CD4-positive, CD25-positive, alpha-beta regulatory T cell (primary cell): ENCODE measurements around the gene TTLL5. TPM values are rescaled to one million over a fixed set of nuclear protein-coding genes. Genes with fewer than 3 reads are reported as not detected.
A peak's percentile ranks its signal among the peaks of the same experiment; 100 is the strongest.

ENCODE experiments used
- ATAC-seq, 2 donors: fragments of 150-1000 bp; cut with Tn5 transposase; one replicate each; pipeline ENCODE4 v1.10.0; 2021; ENCODE audit warnings: low read depth in 2 of 2, moderate number of reproducible peaks in 2 of 2, moderate library complexity in 1 of 2
- DNase-seq, 3 donors: peaks; one replicate each; pipeline versions ENCODE4 v3.0.0 to v3.0.0-alpha.2; 2012 to 2022; ENCODE audit warnings: mixed read lengths in 1 of 3
- H3K27ac ChIP-seq: one replicate; pipeline ENCODE4 v1.7.0; 2013; ENCODE audit warnings: mild to moderate bottlenecking, low read length; ENCODE audit not compliant: insufficient read depth, poor library complexity, severe bottlenecking
- H3K27me3 ChIP-seq: one replicate; pipeline ENCODE4 v1.7.0; 2013; ENCODE audit warnings: low read length; ENCODE audit not compliant: control insufficient read depth, insufficient read depth
- H3K36me3 ChIP-seq: one replicate; pipeline ENCODE4 v1.7.0; 2013; ENCODE audit warnings: mild to moderate bottlenecking, low read length, moderate library complexity; ENCODE audit not compliant: control insufficient read depth, insufficient read depth
- H3K4me1 ChIP-seq: 2 replicates; pipeline ENCODE4 v1.7.0; 2013; ENCODE audit warnings: mild to moderate bottlenecking, low read length; ENCODE audit not compliant: insufficient read depth, control insufficient read depth, poor library complexity, severe bottlenecking
- H3K4me3 ChIP-seq: one replicate; pipeline ENCODE4 v1.7.0; 2013; ENCODE audit warnings: low read depth, mild to moderate bottlenecking, low read length, moderate library complexity
- H3K9me3 ChIP-seq, 2 experiments: 1 replicate in 1 of 2; 2 replicates in 1 of 2; pipeline ENCODE4 v1.7.0; 2013; ENCODE audit warnings: low read length in 2 of 2, mild to moderate bottlenecking in 1 of 2, moderate library complexity in 1 of 2; ENCODE audit not compliant: control insufficient read depth in 2 of 2
- H3K27ac Mint-ChIP-seq, 3 donors: one replicate each; pipeline ENCODE4 v1.8.0; 2020 to 2022; ENCODE audit warnings: mild to moderate bottlenecking in 3 of 3, mixed read lengths in 3 of 3, moderate library complexity in 2 of 3
- H3K27me3 Mint-ChIP-seq: one replicate; pipeline ENCODE4 v1.8.0; 2022; ENCODE audit warnings: mild to moderate bottlenecking, mixed read lengths
- H3K36me3 Mint-ChIP-seq: one replicate; pipeline ENCODE4 v1.8.0; 2020; ENCODE audit warnings: mixed read lengths
- H3K4me1 Mint-ChIP-seq, 4 donors: one replicate each; pipeline ENCODE4 v1.8.0; 2020 to 2022; ENCODE audit warnings: mixed read lengths in 4 of 4, mild to moderate bottlenecking in 1 of 4
- H3K4me3 Mint-ChIP-seq, 4 donors: one replicate each; pipeline ENCODE4 v1.8.0; 2020 to 2022; ENCODE audit warnings: mild to moderate bottlenecking in 4 of 4, mixed read lengths in 4 of 4, moderate library complexity in 3 of 4
- H3K9me3 Mint-ChIP-seq, 7 donors: one replicate each; pipeline ENCODE4 v1.8.0; 2020 to 2022; ENCODE audit warnings: mixed read lengths in 7 of 7, mild to moderate bottlenecking in 3 of 7, moderate library complexity in 2 of 7
- polyA plus RNA-seq, 4 donors: library from polyadenylated mRNA; unstranded; fragments of 300-500 nt; fragmentation: Illumina TruSeq; gene quantifications; one replicate each; pipeline ENCODE4 v1.2.3, GENCODE V29; 2021
- total RNA-seq: library from RNA; stranded (reverse); gene quantifications from one replicate; pipeline ENCODE4 v1.2.3, GENCODE V29; 2022

TTLL5 gene
- total and polyA plus RNA-seq, 5 donors from 2014 or later: 4.9 to 39.2 (median 8.7) TPM

DNA sequence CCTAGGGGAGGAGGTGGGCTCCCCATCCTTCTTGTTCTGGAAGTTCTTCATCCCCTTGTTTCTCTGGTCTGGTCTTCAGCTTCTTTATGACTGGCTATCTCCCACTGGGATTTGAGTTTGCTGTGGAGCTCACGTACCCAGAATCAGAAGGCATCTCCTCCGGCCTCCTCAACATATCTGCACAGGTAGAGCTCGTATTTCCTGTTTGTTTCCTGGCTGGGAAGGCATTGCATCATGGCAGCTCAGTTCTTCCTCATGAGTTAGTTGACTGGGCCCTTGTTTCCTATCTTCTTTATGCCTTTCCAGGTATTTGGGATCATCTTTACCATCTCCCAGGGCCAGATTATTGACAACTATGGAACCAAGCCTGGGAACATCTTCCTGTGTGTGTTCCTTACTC, 20.2 kb upstream of the TTLL5 start:
- Histone ChIP-seq H3K36me3 (peaks cover 11% of the 10 kb centered on the region), H3K27ac (no peak overlapping the region), H3K4me3 (no peak overlapping the region), H3K9me3 (no peaks in the 10 kb centered on the region), H3K27me3 (no peaks in the 10 kb centered on the region), H3K4me1 (no peaks in the 10 kb centered on the region)
- Mint-ChIP-seq H3K4me1 (peaks cover 0 to 2% (median 0%) of the 10 kb centered on the region in 4 donors), H3K4me3 (no peak overlapping the region), H3K27ac (no peak overlapping the region), H3K9me3 (no peaks in the 10 kb centered on the region), H3K27me3 (no peaks in the 10 kb centered on the region), H3K36me3 (peaks cover 53% of the 10 kb centered on the region)
- no peak for ATAC-seq
- DNase-seq: no peak

DNA sequence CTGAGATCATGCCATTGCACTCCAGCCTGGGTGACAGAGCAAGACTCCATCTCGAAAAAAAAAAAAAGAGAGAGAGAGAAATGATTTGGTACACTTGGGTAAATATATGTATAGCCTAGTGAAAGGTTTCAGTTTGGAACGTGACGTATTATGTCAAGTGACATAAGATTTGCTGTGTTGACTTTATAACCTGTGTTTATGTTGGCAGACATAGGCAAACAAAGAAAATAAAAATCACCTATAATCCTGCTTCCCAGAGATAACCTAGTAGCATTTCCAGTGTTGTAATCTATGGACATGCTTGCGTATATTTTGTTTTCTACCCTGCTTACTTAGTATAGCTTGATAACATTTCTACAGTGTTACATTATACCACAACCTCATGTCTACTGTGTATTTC, 17.1 kb upstream of the TTLL5 start:
- H3K4me3 ChIP-seq: no peak overlapping the region
- H3K27me3 ChIP-seq: no peaks in the 10 kb centered on the region
- ATAC-seq: no peak
- Mint-ChIP-seq H3K27ac (no peak overlapping the region), H3K9me3 (no peaks in the 10 kb centered on the region), H3K27me3 (no peaks in the 10 kb centered on the region), H3K4me3 (no peak overlapping the region), H3K36me3 (peaks cover 54% of the 10 kb centered on the region), H3K4me1 (no peaks in the 10 kb centered on the region)
- no peaks in the 10 kb centered on the region for H3K4me1 ChIP-seq
- H3K9me3 ChIP-seq: no peaks in the 10 kb centered on the region
- no peak overlapping the region for H3K27ac ChIP-seq
- H3K36me3 ChIP-seq: peaks cover 24% of the 10 kb centered on the region
- no peak for DNase-seq

DNA sequence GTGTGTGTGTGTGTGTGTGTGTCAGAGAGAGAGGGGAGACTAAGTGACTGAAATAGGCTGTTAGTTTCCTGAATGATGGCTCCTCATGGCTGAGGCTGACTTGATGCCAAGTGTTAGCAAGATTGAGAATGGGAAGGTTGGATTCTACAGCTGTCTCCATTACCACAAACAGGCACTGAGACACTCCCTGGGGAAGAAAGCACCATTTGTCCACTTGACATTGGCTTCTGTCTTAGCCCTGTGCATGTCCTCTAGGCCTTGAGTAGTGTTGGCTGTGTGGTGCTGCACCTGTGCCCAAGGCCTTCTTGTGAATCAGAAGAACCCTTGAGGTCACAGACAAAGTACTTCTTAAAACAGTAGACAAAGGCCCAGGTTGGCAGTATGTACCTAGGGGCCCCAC, 16.0 kb upstream of the TTLL5 start:
- no peaks in the 10 kb centered on the region for H3K9me3 ChIP-seq
- H3K4me1 Mint-ChIP-seq: no peaks in the 10 kb centered on the region
- H3K27me3 ChIP-seq: no peaks in the 10 kb centered on the region
- no peaks in the 10 kb centered on the region for H3K27me3 Mint-ChIP-seq
- no peak overlapping the region for H3K4me3 ChIP-seq
- peak overlapping the region in 1 of 3 donors; percentile 67 for H3K27ac Mint-ChIP-seq
- no peak overlapping the region for H3K4me3 Mint-ChIP-seq
- H3K36me3 Mint-ChIP-seq: peaks cover 52% of the 10 kb centered on the region
- peaks cover 34% of the 10 kb centered on the region for H3K36me3 ChIP-seq
- no peak overlapping the region for H3K27ac ChIP-seq
- H3K9me3 Mint-ChIP-seq: no peaks in the 10 kb centered on the region
- ATAC-seq (no peak), DNase-seq (no peak)
- H3K4me1 ChIP-seq: no peaks in the 10 kb centered on the region

DNA sequence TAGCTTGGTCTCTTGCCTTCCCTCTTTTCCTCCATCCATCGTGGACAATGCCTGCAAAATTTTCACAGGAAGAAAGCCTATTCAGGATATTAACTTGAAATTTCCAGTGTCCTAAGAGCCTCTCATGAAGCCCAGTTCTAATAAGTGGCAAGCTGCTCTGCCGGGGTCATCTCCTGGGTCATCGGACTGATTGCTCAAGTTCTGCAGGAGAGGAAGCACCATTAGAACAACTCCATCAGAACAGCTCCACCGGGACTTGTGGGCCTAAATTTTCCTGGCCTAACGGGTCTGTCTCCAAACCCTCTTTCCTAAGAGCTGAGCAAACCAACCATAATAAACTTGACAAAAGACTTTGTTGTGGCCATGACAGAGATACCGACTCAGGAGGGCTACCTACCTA, 14.3 kb upstream of the TTLL5 start:
- DNase-seq: no peak
- peaks cover 47% of the 10 kb centered on the region for H3K36me3 ChIP-seq
- no peaks in the 10 kb centered on the region for H3K4me1 ChIP-seq
- H3K27ac ChIP-seq: no peak overlapping the region
- no peak overlapping the region for H3K27ac Mint-ChIP-seq
- H3K4me3 ChIP-seq: no peak overlapping the region
- H3K36me3 Mint-ChIP-seq: peaks cover 54% of the 10 kb centered on the region
- no peaks in the 10 kb centered on the region for H3K9me3 Mint-ChIP-seq
- no peaks in the 10 kb centered on the region for H3K4me1 Mint-ChIP-seq
- H3K9me3 ChIP-seq: no peaks in the 10 kb centered on the region
- ATAC-seq: no peak
- no peak overlapping the region for H3K4me3 Mint-ChIP-seq
- H3K27me3 Mint-ChIP-seq: no peaks in the 10 kb centered on the region
- no peaks in the 10 kb centered on the region for H3K27me3 ChIP-seq

GRCh38 chr14:75647640-75648039, 13.4 kb upstream of the TTLL5 start:
- Histone ChIP-seq H3K9me3 (no peaks in the 10 kb centered on the region), H3K27me3 (no peaks in the 10 kb centered on the region), H3K27ac (no peak overlapping the region), H3K36me3 (peaks cover 51% of the 10 kb centered on the region), H3K4me3 (no peak overlapping the region), H3K4me1 (no peaks in the 10 kb centered on the region)
- no peaks in the 10 kb centered on the region for H3K4me1 Mint-ChIP-seq
- H3K27ac Mint-ChIP-seq: peak overlapping the region in 1 of 3 donors; percentile 79
- H3K27me3 Mint-ChIP-seq: no peaks in the 10 kb centered on the region
- no peaks in the 10 kb centered on the region for H3K9me3 Mint-ChIP-seq
- DNase-seq (no peak), ATAC-seq (no peak)
- H3K36me3 Mint-ChIP-seq: peaks cover 53% of the 10 kb centered on the region
- H3K4me3 Mint-ChIP-seq: no peak overlapping the region

- no peak overlapping the region for H3K4me3 ChIP-seq
- no peaks in the 10 kb centered on the region for H3K27me3 ChIP-seq
- H3K4me3 Mint-ChIP-seq: no peak overlapping the region
- no peak for ATAC-seq
- H3K9me3 Mint-ChIP-seq: no peaks in the 10 kb centered on the region
- no peak for DNase-seq
- no peak overlapping the region for H3K27ac ChIP-seq
- no peaks in the 10 kb centered on the region for H3K27me3 Mint-ChIP-seq
- H3K27ac Mint-ChIP-seq: no peak overlapping the region
- H3K9me3 ChIP-seq: no peaks in the 10 kb centered on the region
- H3K4me1 Mint-ChIP-seq: no peaks in the 10 kb centered on the region
- no peaks in the 10 kb centered on the region for H3K4me1 ChIP-seq
- peaks cover 51% of the 10 kb centered on the region for H3K36me3 Mint-ChIP-seq
- peaks cover 53% of the 10 kb centered on the region for H3K36me3 ChIP-seq
Measured at GRCh38 chr14:75648066-75648838, 12.8 kb upstream of the TTLL5 start.

GRCh38 chr14:75649337-75649736, 11.7 kb upstream of the TTLL5 start:
- ATAC-seq (no peak), DNase-seq (no peak)
- no peak overlapping the region for H3K4me3 Mint-ChIP-seq
- Histone ChIP-seq H3K27ac (no peak overlapping the region), H3K36me3 (peaks cover 53% of the 10 kb centered on the region), H3K4me3 (no peak overlapping the region), H3K4me1 (no peaks in the 10 kb centered on the region), H3K9me3 (no peaks in the 10 kb centered on the region), H3K27me3 (no peaks in the 10 kb centered on the region)
- H3K27ac Mint-ChIP-seq: no peak overlapping the region
- H3K4me1 Mint-ChIP-seq: peaks cover 0 to 8% (median 2%) of the 10 kb centered on the region in 4 donors
- H3K9me3 Mint-ChIP-seq: no peaks in the 10 kb centered on the region
- H3K27me3 Mint-ChIP-seq: no peaks in the 10 kb centered on the region
- H3K36me3 Mint-ChIP-seq: peaks cover 46% of the 10 kb centered on the region

DNA sequence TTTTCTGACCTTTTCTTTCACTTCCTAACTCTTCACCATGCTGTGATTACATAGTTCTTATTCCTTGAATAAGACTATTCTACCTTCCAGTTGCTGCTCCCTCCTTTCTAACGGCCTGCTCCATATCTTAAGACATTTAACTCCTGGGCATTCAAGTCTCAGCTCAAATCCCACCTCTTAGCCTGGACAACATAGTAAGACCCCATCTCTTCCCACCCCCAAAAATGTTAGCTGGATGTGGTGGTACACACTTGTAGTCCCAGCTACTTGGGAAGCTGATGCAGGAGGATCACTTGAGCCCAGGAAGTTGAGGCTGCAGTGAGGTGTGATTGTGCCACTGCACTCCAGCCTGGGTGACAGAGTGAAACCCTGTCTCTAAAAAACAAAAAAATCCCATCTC, 11.3 kb upstream of the TTLL5 start:
- H3K4me1 ChIP-seq: no peaks in the 10 kb centered on the region
- Mint-ChIP-seq H3K9me3 (no peaks in the 10 kb centered on the region), H3K4me1 (peaks cover 2 to 12% (median 2%) of the 10 kb centered on the region in 4 donors), H3K27me3 (no peaks in the 10 kb centered on the region), H3K4me3 (no peak overlapping the region), H3K27ac (no peak overlapping the region), H3K36me3 (peaks cover 42% of the 10 kb centered on the region)
- no peak overlapping the region for H3K4me3 ChIP-seq
- H3K27me3 ChIP-seq: no peaks in the 10 kb centered on the region
- H3K27ac ChIP-seq: no peak overlapping the region
- no peak for DNase-seq
- H3K36me3 ChIP-seq: peaks cover 53% of the 10 kb centered on the region
- no peaks in the 10 kb centered on the region for H3K9me3 ChIP-seq
- no peak for ATAC-seq
